ENCODE measurements around the gene ZIC4. TPM values are rescaled to one million over a fixed set of nuclear protein-coding genes. Genes with fewer than 3 reads are reported as not detected.

The ZIC4 gene
- total RNA-seq, 1 experiment from 2014 or later = not detected

GRCh38 chr3:147385059-147386012 is 21.0 kb downstream of the ZIC4 start:
- in situ Hi-C loops (cut with HindIII; ENCODE audit: low pct_unique_long_range_greater_than_20kb, low sequenced_read_pairs) = no loop called here
- DNase-seq (ENCODE audit: low read depth, low spot score) = no peak

GRCh38 chr3:147384210-147385058 is 21.9 kb downstream of the ZIC4 start:
- in situ Hi-C loops (cut with HindIII; ENCODE audit: low pct_unique_long_range_greater_than_20kb, low sequenced_read_pairs) = no loop called here
- no peak for DNase-seq (ENCODE audit: low read depth, low spot score)

GRCh38 chr3:147383617-147384016 is 22.7 kb downstream of the ZIC4 start:
- DNase-seq (ENCODE audit: low read depth, low spot score) = peak; percentile 38
- in situ Hi-C loops (cut with HindIII; ENCODE audit: low pct_unique_long_range_greater_than_20kb, low sequenced_read_pairs) = no loop called here

- DNase-seq (ENCODE audit: low read depth, low spot score) = no peak
- in situ Hi-C loops (cut with HindIII; ENCODE audit: low pct_unique_long_range_greater_than_20kb, low sequenced_read_pairs) = no loop called here
Observed at GRCh38 chr3:147381596-147381995, 24.7 kb downstream of the ZIC4 start.

GRCh38 chr3:147380977-147381376 is 25.4 kb downstream of the ZIC4 start:
- DNase-seq (ENCODE audit: low read depth, low spot score) = no peak
- in situ Hi-C loops (cut with HindIII; ENCODE audit: low pct_unique_long_range_greater_than_20kb, low sequenced_read_pairs) = no loop called here

GRCh38 chr3:147380387-147380951 is 25.9 kb downstream of the ZIC4 start:
- in situ Hi-C loops (cut with HindIII; ENCODE audit: low pct_unique_long_range_greater_than_20kb, low sequenced_read_pairs) = no loop called here
- no peak for DNase-seq (ENCODE audit: low read depth, low spot score)

GRCh38 chr3:147379651-147380050 is 26.7 kb downstream of the ZIC4 start:
- no peak for DNase-seq (ENCODE audit: low read depth, low spot score)
- in situ Hi-C loops (cut with HindIII; ENCODE audit: low pct_unique_long_range_greater_than_20kb, low sequenced_read_pairs) = no loop called here

- no peak for DNase-seq (ENCODE audit: low read depth, low spot score)
- in situ Hi-C loops (cut with HindIII; ENCODE audit: low pct_unique_long_range_greater_than_20kb, low sequenced_read_pairs) = no loop called here
Observed at GRCh38 chr3:147377412-147378367, 28.7 kb downstream of the ZIC4 start.

- DNase-seq (ENCODE audit: low read depth, low spot score) = no peak
- in situ Hi-C loops (cut with HindIII; ENCODE audit: low pct_unique_long_range_greater_than_20kb, low sequenced_read_pairs) = no loop called here
Observed at GRCh38 chr3:147373301-147373700, 33.0 kb downstream of the ZIC4 start.

GRCh38 chr3:147372525-147373027 is 33.8 kb downstream of the ZIC4 start:
- no peak for DNase-seq (ENCODE audit: low read depth, low spot score)
- in situ Hi-C loops (cut with HindIII; ENCODE audit: low pct_unique_long_range_greater_than_20kb, low sequenced_read_pairs) = no loop called here

- in situ Hi-C loops (cut with HindIII; ENCODE audit: low pct_unique_long_range_greater_than_20kb, low sequenced_read_pairs) = no loop called here
- no peak for DNase-seq (ENCODE audit: low read depth, low spot score)
Observed at GRCh38 chr3:147371771-147372340, 34.5 kb downstream of the ZIC4 start.

- in situ Hi-C loops (cut with HindIII; ENCODE audit: low pct_unique_long_range_greater_than_20kb, low sequenced_read_pairs) = no loop called here
- DNase-seq (ENCODE audit: low read depth, low spot score) = no peak
Observed at GRCh38 chr3:147371140-147371539, 35.2 kb downstream of the ZIC4 start.

GRCh38 chr3:147370349-147370748 is 36.0 kb downstream of the ZIC4 start:
- in situ Hi-C loops (cut with HindIII; ENCODE audit: low pct_unique_long_range_greater_than_20kb, low sequenced_read_pairs) = no loop called here
- DNase-seq (ENCODE audit: low read depth, low spot score) = no peak

- no peak for DNase-seq (ENCODE audit: low read depth, low spot score)
- in situ Hi-C loops (cut with HindIII; ENCODE audit: low pct_unique_long_range_greater_than_20kb, low sequenced_read_pairs) = no loop called here
Observed at GRCh38 chr3:147369661-147370123, 36.7 kb downstream of the ZIC4 start.

GRCh38 chr3:147369231-147369630 is 37.1 kb downstream of the ZIC4 start:
- in situ Hi-C loops (cut with HindIII; ENCODE audit: low pct_unique_long_range_greater_than_20kb, low sequenced_read_pairs) = no loop called here
- DNase-seq (ENCODE audit: low read depth, low spot score) = no peak

- no peak for DNase-seq (ENCODE audit: low read depth, low spot score)
- in situ Hi-C loops (cut with HindIII; ENCODE audit: low pct_unique_long_range_greater_than_20kb, low sequenced_read_pairs) = no loop called here
Observed at GRCh38 chr3:147368561-147369221, 37.7 kb downstream of the ZIC4 start.

All from SK-MEL-5 (cell line).